OCI-LY3 (cell line): ENCODE data around the gene RMP24.

Experiments used
- EZH2phosphoT487 ChIP-seq: fragments of 200-600 bp; shearing (Covaris generic); IDR thresholded peaks from 2 replicates; pipeline ENCODE4 v1.6.1; 2018; ENCODE audit warnings: antibody characterized with exemption, mixed run types, low read depth
- TF ChIP-seq, protein P1 (sequence below): fragments of 200-600, 300-600 bp; sonication (generic); IDR thresholded peaks from 2 replicates; pipeline ENCODE4 v1.5.1; 2014; ENCODE audit warnings: antibody characterized with exemption, low read length, low read depth

- TF ChIP-seq, protein P1, sequence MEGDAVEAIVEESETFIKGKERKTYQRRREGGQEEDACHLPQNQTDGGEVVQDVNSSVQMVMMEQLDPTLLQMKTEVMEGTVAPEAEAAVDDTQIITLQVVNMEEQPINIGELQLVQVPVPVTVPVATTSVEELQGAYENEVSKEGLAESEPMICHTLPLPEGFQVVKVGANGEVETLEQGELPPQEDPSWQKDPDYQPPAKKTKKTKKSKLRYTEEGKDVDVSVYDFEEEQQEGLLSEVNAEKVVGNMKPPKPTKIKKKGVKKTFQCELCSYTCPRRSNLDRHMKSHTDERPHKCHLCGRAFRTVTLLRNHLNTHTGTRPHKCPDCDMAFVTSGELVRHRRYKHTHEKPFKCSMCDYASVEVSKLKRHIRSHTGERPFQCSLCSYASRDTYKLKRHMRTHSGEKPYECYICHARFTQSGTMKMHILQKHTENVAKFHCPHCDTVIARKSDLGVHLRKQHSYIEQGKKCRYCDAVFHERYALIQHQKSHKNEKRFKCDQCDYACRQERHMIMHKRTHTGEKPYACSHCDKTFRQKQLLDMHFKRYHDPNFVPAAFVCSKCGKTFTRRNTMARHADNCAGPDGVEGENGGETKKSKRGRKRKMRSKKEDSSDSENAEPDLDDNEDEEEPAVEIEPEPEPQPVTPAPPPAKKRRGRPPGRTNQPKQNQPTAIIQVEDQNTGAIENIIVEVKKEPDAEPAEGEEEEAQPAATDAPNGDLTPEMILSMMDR: no peak
- no peak for TF ChIP-seq EZH2phosphoT487
These were observed 50.9 kb downstream of the RMP24 start for GRCh38 chr18:36023336-36023735.
